Stimulated activated CD4-positive, alpha-beta T cell treated with anti-CD3 and anti-CD28 coated beads, TNF-alpha, amount 100 ng/mL, for 48 hours (primary cell): ENCODE data around the gene CCR7.

Experiments used
- DNase-seq, 3 donors: peaks; one replicate each; pipeline ENCODE4 v3.0.0-alpha.2; 2020; ENCODE audit warnings: low read depth in 3 of 3

Gene CCR7

DNA sequence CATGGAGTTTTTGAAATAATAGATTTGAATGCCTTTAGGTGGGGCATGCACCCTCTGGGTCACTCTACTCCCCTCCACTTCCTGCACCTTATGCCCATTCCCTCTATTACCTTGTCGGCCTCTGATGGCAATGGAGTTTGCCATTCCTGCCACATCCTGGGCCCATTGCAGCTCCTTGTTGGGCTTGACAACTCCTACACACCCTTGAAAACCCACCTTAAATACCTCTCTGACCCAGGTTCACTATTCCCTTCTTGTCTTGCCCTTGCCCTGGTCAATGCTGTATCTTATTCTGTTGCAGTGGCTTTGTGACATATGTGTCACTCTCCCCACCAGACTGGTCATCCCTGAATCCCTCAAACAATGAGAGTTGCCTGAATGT, 2.4 kb downstream of the CCR7 start:
- no peak for DNase-seq

DNA sequence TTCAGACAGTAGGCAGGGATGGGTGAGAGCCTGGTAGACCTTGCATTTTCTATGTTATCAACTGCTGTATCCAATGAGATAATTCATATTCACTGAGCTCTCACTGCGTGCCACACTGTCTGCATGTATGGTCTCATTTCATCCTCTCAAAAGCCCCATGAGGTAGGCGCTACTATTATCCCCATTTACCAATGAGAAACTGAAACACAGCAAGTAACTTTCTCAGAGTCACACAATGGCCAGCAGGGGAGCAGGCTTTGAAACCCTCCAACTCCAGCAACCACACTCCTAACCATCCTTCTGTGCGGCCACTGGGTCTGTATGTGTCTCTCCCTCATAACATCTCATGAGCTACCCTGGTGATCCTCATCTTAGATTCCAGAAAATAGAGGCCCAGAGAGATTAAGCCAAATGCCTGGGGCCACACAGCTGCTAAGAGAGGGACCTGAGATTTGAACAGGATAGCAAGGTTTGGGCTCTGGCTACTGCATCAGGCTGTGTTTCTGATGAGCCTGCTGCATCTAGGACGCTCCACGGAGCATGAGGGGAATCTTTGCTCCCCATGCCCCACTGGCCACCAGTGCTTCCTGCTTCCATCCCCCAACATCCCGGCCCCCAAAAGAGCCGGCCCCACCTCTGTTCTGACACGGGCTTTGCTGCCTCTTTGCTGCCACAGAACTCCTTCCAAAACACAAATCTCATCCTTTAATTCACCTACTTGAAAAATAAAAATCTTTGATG, 3.2 kb downstream of the CCR7 start:
- DNase-seq: peak in 1 of 3 donors; percentile 63

DNA sequence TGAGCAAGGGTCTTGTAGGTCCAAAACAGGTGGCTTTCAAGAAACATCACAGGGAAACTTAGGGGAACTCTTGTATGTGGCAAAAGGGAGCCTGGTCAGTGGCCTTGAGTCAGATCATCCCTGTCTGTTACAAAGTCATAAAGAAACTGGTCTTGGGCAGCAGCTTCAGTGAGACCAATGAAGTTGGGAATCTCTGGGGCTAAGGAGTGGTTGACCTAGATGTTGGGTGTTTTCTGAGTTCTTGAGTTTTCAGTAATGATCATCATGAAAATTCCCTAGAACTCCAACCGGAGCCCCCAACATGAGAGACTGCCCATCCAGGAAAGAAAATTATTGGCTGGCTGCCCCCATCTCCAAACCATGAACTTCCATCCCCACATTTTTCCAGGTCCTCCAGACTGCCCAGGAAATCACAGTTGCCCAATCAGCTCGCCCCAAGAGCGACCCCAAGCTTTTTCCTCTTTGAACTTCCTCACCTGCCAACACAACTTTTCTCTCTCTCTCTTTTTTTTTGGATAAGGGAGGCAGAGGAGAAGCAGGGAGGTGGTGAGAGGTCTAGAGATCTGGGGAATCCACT, 3.9 kb downstream of the CCR7 start:
- no peak for DNase-seq

DNA sequence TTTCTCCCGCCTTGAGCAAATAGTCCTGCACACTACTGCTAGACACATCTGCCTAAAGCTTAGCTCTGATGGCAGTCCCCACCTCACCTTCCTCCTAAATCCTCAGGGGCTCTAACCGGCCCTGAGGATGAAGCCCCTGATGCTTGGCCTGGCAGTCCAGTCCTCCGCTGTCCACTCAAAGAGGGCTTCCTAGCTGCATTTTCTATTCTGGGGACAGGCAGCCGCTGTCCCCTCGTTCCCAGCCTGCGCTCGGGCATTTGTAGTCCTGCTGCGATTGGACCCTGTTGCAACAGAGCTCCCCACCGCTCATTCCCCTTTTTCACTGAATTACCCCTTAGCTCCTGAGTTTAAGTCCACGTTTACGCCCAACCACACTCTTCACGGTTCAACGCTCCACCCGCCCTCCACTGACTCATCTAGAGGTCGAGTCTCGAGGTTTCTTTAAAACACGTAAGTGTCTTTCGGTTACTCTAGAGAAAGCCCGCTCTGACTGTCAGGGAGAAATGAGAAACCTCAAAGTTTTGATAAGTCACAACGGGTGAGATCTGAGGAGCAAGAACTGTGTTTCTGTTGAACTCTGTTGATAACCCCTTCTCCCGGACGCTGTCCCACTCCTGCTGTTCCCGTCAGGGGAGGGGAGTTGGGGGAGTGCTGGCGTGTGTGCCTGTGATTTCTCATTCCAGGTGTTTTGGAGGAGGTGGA, 4.5 kb downstream of the CCR7 start:
- DNase-seq: peak in 2 of 3 donors; percentile 69 to 82

DNA sequence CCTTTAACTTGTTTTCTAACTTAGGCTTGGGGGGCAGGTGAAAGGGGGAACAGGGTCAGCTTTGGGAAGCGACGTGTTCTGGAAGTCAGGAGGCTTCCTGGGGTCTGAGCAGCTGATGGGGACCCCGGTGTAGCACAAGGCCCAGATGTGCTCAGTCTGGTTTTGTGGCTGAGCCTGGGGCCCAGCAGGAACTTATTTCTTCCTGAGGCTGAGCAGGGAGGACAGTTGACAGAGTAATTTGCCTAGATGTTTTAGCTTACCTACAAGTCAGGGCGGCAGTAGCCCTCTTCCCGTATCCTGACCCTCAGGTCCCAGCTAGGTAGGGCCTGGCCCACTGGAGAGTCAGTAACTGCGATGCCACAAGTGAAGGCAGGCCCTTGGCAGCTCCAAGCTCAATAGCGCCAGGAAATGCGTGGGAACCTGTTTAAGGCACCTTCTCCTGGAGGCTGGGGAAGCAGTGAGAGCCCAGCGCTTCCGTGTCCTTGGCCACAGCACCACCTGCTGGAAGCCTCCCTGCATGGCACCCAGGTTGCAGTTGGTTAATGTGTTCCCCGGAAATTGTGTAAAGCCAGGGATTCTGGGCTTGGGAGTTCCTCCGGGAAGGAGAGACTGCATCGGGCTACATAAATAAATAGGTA, 5.2 kb downstream of the CCR7 start:
- DNase-seq: peak; percentile 71 to 82 (median 78)

DNA sequence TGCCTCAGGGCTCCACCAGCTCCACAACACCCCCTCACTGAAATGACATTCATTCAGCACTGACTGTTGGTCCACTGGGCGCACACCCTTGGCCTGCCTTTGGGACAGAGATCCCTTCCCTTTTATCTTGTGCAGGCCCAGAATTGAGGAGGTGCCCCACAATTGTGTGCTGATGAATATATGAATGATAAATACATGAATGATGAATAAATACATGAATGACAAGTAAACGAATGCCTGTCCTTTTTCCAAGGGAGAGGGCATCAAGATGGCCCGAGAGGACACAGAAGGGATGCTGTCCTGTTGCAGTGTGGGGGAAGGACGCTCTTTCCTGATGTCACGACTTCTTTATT, 5.7 kb downstream of the CCR7 start:
- DNase-seq: no peak

DNA sequence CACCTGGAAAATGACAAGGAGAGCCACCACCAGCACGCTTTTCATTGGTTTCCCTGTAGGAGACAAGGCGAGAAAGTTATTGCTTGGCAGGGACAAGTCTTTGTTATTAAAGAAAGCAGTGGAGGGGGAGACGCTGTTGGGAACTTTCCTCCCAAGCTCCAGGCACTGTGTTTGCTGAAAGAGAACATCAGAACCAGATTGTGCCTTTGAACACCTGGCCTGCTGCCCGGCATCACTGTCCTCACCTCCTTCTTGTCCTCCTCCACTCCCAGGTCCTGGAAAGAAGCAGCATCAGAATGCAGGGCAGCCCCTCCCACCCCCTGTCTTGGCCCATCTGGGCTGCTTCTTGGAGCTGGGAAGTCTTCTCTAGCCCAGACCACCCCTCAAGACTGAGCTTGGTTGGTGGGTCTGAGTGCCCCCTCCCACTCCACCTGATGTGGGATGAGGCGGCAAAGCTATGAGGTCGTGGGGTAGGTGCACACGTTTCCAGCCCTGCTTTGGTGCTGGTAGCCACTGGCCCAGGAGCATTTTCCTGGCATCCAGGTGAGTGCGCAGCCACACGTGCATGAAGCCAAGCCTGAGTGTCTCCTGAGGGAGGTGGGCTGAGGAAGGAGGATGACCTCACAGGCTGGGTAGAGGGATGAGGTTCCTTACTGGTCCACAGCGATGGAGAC, 6.2 kb downstream of the CCR7 start:
- DNase-seq: no peak

DNA sequence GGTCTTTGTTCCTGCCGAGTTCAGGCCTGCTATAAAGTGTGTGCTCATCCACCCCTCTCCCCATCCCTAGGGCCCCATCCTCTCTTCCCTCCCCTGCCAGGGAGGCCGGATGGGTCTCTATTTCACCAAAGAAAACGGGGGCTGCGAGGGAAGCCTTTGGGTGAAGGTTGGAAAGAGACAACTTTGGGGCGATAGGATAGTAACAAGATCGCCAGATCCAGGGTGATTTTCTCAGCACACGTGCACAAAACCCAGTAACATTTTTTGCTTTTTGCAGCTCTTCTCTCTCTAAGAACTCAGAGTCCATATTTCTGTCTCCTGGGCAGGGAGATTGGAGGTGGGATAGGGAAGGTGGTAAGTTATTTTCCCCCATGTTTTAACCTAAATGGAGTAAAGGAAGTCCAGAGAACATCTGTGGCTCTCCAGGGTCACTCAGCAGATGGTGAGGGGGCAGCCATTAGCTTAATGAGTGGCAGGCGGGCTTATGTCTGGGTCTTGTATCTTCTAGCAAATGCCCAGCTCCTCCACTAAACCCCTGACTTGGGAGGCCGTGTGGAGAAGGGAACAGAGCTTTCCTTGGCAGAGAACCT, 6.9 kb downstream of the CCR7 start:
- DNase-seq: no peak

DNA sequence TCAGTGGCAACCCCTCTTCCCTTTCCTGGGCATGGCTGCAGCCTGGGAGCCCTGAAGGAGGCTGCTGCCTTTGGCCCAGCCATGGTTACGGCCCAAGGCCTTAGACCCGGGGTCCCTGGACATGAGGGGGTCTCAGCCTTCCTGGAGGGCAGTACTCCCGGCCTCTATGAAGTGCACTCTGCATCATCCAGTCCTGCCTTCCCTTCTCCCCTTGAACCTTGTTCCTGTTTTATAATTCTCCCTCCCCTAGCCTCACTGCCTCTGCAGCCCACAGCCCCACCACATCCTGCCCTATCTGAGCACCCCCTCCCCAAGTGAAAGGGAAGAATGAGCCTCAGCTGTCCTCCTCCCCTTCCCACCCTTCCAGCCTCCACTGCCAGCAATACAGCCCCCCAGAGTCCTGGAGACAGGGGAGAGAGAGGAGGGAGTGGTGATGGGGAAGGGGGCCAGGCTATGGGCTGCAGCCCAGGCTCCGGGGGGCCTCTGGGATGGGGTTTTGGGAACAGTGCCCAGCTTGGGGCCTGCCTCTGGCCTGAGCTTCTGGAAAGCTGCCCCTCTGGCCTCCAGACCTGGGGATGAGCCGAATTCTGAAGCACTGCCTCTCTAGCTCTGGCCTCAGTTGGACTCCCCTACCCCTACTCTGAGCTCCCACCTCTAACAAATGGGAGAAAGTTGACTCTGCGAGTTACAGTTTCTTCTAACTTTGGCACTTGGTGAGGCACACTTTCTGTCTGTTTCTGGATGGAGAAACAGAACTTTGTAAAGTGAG, 7.6 kb downstream of the CCR7 start:
- no peak for DNase-seq

DNA sequence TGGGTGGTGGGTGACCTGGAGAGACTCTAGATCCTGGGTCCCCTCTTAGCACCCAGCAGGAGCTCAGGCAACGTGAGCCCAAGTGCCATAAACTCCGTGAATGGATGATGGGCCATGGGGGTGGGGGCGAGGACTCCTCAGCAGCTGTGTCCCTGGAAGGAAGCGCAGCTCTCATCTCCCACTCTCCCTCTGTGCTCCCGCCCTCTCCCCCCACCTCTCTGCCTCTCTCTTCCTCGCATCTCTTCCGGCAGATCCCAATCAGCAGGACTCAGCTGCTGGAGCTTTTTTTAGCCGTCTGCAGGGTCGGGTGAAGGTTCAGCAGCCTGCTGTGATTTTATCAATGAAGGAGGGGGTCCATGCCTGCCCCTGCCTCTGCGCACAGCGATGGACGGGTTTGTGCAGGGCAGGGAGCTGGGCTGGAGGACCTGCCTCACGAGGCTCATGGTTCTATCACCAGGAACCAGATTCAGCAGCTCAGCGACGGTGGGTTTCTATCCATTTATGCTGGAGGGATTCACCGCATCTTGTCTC, 8.3 kb downstream of the CCR7 start:
- no peak for DNase-seq

DNA sequence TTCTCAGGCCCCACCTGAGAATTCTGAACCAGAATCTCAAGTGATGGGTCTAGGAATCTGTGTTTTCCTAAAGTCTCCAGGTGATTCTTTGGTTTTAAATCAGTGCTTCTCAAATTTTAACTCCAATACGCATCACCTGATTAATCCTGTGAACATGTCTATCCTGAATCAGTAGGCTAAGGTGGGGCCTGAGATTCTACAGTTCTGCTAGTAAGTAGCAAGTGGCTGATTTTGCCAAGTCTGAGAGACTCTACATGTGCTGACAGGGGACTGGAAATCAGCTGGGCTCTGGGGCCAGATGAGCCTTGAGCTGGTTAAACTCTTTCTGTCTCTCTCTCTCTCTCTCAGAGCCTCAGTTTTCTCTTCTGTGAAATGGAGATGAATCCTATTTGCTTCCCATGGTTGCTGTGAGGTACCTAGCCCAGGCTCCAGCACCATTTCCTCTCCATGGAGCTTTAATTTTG, 9.0 kb downstream of the CCR7 start:
- no peak for DNase-seq

DNA sequence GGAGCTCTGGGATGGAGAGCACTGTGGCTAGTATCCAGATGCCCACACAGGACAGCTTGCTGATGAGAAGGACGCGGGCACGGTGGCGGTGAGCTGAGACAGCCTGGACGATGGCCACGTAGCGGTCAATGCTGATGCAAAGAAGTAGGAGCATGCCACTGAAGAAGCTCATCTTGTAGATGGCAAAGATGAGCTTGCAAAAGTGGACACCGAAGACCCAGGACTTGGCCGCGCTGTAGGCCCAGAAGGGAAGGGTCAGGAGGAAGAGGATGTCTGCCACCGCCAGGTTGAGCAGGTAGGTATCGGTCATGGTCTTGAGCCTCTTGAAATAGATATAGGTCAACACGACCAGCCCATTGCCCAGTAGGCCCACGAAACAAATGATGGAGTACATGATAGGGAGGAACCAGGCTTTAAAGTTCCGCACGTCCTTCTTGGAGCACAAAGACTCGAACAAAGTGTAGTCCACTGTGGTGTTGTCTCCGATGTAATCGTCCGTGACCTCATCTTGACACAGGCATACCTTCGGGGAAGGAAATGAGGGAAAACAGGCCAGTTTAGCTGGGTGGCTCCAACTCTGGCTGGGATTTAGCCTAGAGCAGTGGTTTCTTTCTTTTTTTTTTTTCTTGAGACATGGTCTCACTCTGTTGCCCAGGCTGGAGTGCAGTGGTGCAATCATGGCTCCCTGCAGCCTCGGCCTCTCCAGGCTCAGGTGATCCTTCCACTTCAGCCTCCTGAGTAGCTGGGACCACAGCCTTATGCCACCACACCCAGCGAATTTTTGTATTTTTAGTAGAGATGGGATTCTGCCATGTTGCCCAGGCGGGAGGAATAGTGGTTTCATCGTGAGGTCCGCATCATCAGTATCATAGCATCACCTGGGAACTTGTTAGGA, 9.7 kb downstream of the CCR7 start:
- no peak for DNase-seq

DNA sequence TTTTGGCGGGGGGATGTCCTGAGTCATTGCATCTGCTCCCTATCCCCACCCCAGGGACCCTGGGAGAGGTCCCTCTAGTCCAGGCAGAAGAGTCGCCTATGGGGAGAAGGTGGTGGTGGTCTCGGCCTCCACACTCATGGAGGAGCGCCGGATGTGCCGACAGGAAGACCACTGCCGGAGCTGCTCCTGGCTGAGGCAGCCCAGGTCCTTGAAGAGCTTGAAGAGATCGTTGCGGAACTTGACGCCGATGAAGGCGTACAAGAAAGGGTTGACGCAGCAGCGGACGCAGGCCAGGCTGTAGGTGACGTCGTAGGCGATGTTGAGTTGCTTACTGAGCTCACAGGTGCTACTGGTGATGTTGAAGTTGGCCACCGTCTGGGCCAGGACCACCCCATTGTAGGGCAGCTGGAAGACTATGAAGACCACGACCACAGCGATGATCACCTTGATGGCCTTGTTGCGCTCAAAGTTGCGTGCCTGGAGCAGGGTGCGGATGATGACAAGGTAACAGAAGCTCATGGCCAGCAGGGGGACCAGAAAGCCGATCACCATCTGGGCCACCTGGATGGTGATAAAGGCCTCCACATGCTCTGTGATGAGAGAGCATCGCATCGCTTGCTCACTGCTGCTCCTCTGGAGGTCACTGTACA, 10.5 kb downstream of the CCR7 start:
- no peak for DNase-seq

DNA sequence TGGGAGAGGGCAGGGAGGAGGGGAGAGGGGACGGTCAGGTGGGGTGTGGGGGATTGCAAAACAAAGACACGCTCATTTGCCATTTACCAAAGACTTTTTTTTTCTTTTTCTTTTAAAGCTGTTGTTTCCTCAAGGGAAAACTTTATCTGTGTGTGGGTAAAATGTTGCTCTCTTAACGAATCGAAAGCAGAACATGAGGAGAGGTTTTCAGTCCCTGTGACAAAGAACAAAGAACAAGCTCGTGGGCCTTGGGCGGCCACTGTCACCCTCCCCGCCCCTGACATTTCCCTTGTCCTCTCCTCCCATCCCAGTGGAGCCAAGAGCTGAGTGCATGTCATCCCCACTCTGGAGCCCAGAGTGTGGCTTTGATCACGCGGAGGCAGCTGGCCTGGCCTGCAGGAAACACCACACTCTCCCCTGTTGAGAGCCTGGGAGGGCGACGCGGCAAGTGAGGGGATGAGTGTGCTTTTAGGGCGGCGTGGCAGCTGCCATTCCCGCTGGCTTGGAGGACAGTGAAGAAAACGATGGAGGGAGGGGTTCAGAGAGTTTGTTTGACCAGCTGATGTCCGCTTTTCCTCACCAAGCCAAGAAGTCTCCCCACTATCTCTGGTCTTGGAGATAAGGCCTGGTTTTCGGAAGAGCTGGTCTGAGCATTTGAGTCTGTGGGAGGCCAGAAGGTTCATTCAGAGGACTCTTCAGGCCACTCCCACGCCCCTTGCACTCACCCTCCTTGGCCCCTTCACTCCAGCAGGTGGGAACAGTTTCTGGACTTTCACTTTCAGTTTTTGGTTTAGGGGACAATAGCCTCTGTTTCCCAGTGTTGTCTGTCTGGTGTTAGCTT, 11.4 kb downstream of the CCR7 start:
- DNase-seq: no peak

DNA sequence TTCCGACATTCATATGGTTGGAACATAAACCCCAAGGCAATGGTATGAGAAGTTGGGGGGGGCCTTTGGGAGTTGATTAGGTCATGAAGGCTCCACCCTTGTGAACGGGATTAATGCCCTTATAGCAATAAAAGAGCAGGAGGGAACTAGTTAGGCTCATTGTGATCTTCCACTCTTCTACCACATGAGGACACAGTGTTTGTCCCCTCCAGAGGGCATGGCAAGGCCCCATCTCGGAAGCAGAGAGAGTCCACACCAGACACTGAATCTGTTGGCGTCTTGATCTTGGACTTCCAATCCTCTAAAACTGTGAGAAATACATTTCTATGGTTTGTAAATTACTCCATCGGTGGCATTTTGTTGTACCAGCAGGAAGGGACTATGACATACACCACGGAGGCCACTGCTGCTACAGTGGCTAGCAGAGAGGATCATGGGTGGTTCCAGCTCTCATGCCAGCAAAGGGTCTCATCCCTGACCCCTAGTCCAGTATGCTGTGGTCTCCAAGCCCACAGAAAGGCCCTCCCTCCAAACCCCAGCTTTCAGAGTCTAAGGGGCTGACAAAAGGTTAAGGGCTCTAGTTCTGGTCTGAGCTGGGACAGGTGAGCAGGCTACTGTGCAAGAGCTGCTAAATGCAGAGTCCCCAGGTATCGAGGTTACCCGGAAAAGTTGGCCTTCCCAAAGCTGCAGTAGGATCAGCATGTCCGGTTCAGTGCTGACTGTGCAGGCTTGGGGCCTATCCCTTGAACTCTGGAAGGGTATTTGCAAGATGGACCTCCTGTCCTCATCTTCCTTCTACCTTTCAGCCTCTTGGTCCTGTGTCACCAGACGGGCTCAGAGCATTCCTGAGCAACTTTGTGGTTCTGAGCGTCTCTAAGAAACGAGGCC, 12.2 kb downstream of the CCR7 start:
- no peak for DNase-seq

DNA sequence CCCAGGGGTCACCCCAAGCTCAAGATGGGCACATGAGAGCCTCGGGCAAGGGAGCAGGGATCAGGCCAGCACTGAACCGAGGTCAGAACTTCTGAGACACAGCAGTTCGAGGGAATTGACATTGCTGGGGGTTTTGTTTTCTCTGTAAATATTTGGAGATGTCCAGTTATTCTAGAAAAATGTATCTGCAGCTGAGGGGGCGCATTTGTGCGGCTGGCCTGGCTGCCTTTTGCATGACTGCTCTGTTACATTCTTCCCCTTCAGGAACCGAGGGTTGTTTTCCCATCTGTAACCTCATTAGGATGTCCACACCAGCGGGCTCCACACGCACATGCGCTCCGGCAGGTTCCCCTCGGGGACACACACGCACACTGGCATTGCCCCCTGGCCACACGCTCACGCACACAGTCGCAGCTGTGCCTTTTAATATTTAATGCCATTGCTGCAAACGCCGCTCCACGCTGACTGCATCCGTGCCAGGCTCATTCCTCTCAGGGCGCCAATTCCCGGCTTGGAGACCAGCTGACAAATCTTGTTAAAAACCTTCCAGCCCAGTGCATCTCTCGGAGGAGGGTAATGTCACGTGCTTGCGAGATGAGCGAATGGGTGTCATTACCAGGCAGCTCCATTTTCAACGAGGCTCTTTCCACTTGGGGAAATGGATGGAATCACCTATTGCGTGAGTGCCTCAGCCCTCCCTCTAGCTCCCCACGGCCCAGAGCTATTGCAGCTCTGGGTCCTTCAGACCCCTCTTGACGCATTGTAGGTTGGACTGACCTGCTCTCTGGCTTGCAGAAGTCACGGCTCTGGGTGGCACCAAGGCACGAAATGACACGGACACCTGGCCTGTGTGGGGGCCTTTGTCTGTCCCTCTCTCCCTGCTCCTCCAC, 13.1 kb downstream of the CCR7 start:
- DNase-seq: no peak
